Testis (tissue), 3 donors: ENCODE data around the gene SLC38A10. TPM values are rescaled to one million over a fixed set of nuclear protein-coding genes. Genes with fewer than 3 reads are reported as not detected.
A peak's percentile ranks its signal among the peaks of the same experiment; 100 is the strongest.

Experiments
- DNase-seq: peaks from one replicate; pipeline ENCODE4 v3.0.0-alpha.2; 2019
- H3K27ac ChIP-seq, 2 donors: fragments of 200-600 bp; sonication (generic); one replicate each; pipeline ENCODE4 v1.5.1; 2019
- H3K27me3 ChIP-seq: fragments of 200-600 bp; sonication (generic); one replicate; pipeline ENCODE4 v1.5.1; 2019
- H3K36me3 ChIP-seq: fragments of 200-600 bp; sonication (generic); one replicate; pipeline ENCODE4 v1.5.1; 2017; ENCODE audit warnings: low read depth; ENCODE audit errors: missing control alignments
- H3K4me1 ChIP-seq: fragments of 200-600 bp; sonication (generic); one replicate; pipeline ENCODE4 v1.5.1; 2019
- H3K4me3 ChIP-seq, 2 donors: fragments of 200-600 bp; sonication (generic); one replicate each; pipeline ENCODE4 v1.5.1; 2017 to 2019
- H3K9me3 ChIP-seq: fragments of 200-600 bp; sonication (generic); one replicate; pipeline ENCODE4 v1.5.1; 2017
- CTCF ChIP-seq, 3 experiments: fragments of 450-650 bp in 2 of 3; fragments of 200-600 bp in 1 of 3; sonication (generic) in 1 of 3; IDR thresholded peaks; one replicate each; pipeline ENCODE4 v1.5.1; 2016 to 2019; ENCODE audit warnings: antibody characterized with exemption in 3 of 3, mild to moderate bottlenecking in 2 of 3, moderate library complexity in 1 of 3
- POLR2A ChIP-seq: fragments of 450-650 bp; IDR thresholded peaks from one replicate; pipeline ENCODE4 v1.6.1; 2017; ENCODE audit warnings: antibody characterized with exemption, mild to moderate bottlenecking, moderate library complexity
- WGBS, 2 donors: methylation state at CpG; one replicate each; pipeline ENCODE4 v1.1.5; 2018; 5-methylcytosine and 5-hydroxymethylcytosine counted together
- intact Hi-C: fragments of 100-400 bp; cut with DNase I; formaldehyde crosslinking; loops from one replicate; pipeline ENCODE4 v1.15.1; 2023; ENCODE audit warnings: low total_unique reads
- polyA plus RNA-seq: library from polyadenylated mRNA; stranded (reverse); fragments of 350-450 nt; fragmentation: Illumina TruSeq; extraction: RNeasy Lipid Tissue Mini Kit (QIAGEN cat#74804); gene quantifications from one replicate; pipeline ENCODE4 v1.2.3, GENCODE V29; 2014; ENCODE audit warnings: low read depth, low replicate concordance; ENCODE audit not compliant: insufficient read depth
- total RNA-seq, 2 donors: library from RNA; depleted of rRNA; stranded (reverse); fragments of >200 nt; gene quantifications; one replicate each; pipeline ENCODE4 v1.2.3, GENCODE V29; 2016

Gene SLC38A10
- total and polyA plus RNA-seq, 3 donors from 2014 or later, result 77.1 to 150 (median 131) TPM

- Histone ChIP-seq H3K4me1 (peaks cover 8% of the 10 kb centered on the region), H3K27me3 (no peaks in the 10 kb centered on the region), H3K4me3 (no peak overlapping the region), H3K36me3 (no peaks in the 10 kb centered on the region), H3K27ac (no peak overlapping the region), H3K9me3 (no peaks in the 10 kb centered on the region)
- WGBS, 2 donors, result 87 to 100% methylated on average over 7 to 31 of the region's 31 CpGs
- TF ChIP-seq POLR2A, result no peak
- no peak for TF ChIP-seq CTCF (IDR thresholded peaks at IDR 0.05)
- DNase-seq, result no peak
- intact Hi-C loops, result no loop called here
These were observed 63.9 kb downstream of the SLC38A10 start for GRCh38 chr17:81231121-81231645.

DNA sequence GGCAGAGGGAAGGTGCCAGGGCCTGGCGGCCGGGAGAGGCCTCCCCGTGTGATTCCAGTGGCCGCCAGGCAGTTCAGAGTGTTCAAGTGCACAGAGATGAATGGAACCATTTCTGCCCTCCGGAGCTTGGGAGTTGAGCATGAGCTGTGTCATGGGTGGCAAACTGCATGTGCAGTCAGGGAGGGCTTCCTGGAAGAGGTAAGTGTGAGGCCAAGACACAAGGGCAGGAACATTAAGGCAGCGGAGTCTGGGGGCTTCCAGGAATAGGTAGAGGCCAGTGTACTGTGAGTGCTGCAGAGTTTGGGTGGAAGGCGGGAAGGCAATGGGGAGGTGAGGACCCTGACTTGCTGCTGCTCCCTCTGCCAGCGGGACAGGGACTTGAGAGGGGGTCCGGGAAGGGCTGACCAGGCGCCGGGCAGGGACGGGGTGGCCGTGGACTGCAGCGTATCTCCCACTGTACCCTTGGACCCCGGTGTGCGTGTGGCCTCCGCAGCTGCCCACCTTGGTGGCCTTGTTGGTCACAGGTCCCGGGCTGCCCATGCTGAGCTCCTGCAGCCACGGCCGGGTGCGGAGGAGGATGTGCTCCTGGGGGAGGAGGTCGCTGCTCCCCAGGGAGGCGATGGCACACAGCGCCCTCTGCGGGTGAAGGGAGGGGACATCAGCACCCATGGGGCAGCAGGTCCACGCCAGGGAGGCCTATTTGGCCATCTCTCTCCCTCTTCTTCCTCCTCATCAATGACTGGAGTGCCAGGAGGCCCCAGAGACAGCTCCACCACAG is 64.9 kb downstream of the SLC38A10 start:
- TF ChIP-seq POLR2A (no peak), CTCF (IDR thresholded peaks at IDR 0.05) (no peak)
- no peak for DNase-seq
- Histone ChIP-seq H3K4me3 (no peak overlapping the region), H3K27me3 (no peaks in the 10 kb centered on the region), H3K4me1 (peaks cover 8% of the 10 kb centered on the region), H3K9me3 (no peaks in the 10 kb centered on the region), H3K36me3 (no peaks in the 10 kb centered on the region), H3K27ac (no peak overlapping the region)
- WGBS, 2 donors, result 92 to 94% methylated on average over 16 to 26 of the region's 26 CpGs
- intact Hi-C loops, result no loop called here

DNA sequence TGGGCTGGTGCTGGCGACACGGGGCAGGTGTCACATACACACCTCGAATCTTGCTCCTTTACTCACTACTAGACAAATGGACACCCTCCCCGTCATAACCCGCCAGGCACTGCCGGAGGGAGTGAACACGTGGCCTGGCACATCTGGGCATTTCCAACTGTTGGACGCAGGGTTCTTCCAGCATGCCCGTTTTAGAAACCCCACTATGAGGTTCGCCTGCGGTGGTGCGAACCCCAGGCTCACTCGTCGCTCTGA is 65.5 kb downstream of the SLC38A10 start:
- Histone ChIP-seq H3K27ac (no peak overlapping the region), H3K9me3 (no peaks in the 10 kb centered on the region), H3K36me3 (no peaks in the 10 kb centered on the region), H3K4me3 (no peak overlapping the region), H3K27me3 (no peaks in the 10 kb centered on the region), H3K4me1 (peaks cover 8% of the 10 kb centered on the region)
- TF ChIP-seq POLR2A, result no peak
- no peak for TF ChIP-seq CTCF (IDR thresholded peaks at IDR 0.05)
- no peak for DNase-seq
- intact Hi-C loops, result no loop called here
- 89 to 93% methylated on average over 11 to 14 of the region's 14 CpGs for WGBS, 2 donors

GRCh38 chr17:81228834-81229665 is 66.1 kb downstream of the SLC38A10 start:
- no peak for DNase-seq
- intact Hi-C loops, result no loop called here
- 66% methylated on average over 20 to 21 of the region's 32 CpGs for WGBS, 2 donors
- peaks cover 8% of the 10 kb centered on the region for H3K4me1 ChIP-seq
- H3K4me3 ChIP-seq, result no peak overlapping the region
- H3K27ac ChIP-seq, result peak overlapping the region in 1 of 2 donors; percentile 18
- no peaks in the 10 kb centered on the region for H3K27me3 ChIP-seq
- no peaks in the 10 kb centered on the region for H3K9me3 ChIP-seq
- no peaks in the 10 kb centered on the region for H3K36me3 ChIP-seq
- TF ChIP-seq CTCF (IDR thresholded peaks at IDR 0.05) (no peak), POLR2A (no peak)
